Activated naive CD8-positive, alpha-beta T cell treated with anti-CD3 and anti-CD28 coated beads, Interleukin-2, amount 50 U/mL, for 24 hours (primary cell): ENCODE measurements around the gene TAS1R3.

Experiments used
- ATAC-seq: fragments of 150-1000 bp; cut with Tn5 transposase; one replicate; pipeline ENCODE4 v1.10.0; 2021
- DNase-seq: peaks from one replicate; pipeline ENCODE4 v3.0.0; 2021
- H3K27ac Mint-ChIP-seq: one replicate; pipeline ENCODE4 v1.8.0; 2021; ENCODE audit warnings: mild to moderate bottlenecking, mixed read lengths
- H3K27me3 Mint-ChIP-seq: one replicate; pipeline ENCODE4 v1.8.0; 2021; ENCODE audit warnings: mixed read lengths
- H3K36me3 Mint-ChIP-seq: one replicate; pipeline ENCODE4 v1.8.0; 2021; ENCODE audit warnings: low read depth, mixed read lengths
- H3K4me1 Mint-ChIP-seq: one replicate; pipeline ENCODE4 v1.8.0; 2021; ENCODE audit warnings: mixed read lengths
- H3K4me3 Mint-ChIP-seq: one replicate; pipeline ENCODE4 v1.8.0; 2021; ENCODE audit warnings: mild to moderate bottlenecking, moderate library complexity, mixed read lengths
- H3K9me3 Mint-ChIP-seq: one replicate; pipeline ENCODE4 v1.8.0; 2021; ENCODE audit warnings: mixed read lengths

Gene TAS1R3

DNA sequence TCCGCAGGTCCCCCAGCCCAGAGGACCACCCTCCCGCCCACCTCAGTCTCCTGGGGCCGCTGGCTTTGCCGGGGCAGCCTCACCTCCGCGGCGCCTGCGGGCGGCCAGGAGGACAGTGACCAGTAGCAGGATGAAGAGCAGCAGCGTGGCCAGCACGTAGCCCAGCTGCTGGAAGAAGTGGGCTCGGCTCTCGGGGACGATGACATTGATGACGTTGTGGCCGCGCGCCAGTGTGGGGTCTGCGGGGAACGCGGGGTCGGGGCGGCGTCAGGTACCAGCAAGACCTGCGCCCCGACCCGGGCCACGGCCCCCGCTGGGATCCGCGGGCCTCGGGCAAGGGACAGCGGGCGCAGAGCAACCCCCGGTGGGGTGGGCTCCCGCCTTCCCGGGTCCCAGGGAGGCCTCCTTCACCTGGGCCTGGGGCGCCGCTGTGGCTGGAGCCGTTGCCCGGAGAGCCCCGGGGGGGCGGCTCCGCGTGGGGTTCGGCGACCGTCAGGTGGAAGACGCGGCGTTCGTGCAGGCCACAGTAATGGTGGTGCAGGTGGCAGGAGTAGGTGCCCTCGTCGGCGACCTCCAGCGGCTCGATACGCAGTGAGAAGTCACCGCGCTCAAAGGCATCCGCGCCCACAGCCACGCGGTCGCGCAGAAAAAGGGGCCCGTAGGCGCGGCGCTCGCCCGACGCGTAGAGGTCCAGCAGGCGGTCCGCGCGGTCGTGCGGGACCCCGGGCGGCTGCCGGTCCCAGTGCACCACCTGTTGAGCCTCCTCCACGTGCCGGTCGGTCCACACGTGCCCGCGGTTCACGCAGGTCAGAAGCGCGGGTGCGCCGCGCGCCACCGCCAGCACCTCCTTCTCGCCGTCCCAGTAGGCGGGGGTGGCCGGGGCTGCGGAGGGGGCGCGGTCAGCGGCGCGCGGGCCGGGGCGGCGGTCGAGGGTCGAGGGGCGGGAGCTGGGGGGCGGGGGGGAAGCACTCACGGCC is 23.5 kb downstream of the TAS1R3 start:
- Mint-ChIP-seq H3K27me3 (peaks cover 24% of the 10 kb centered on the region), H3K27ac (no peak overlapping the region), H3K4me1 (peaks cover 23% of the 10 kb centered on the region), H3K36me3 (no peaks in the 10 kb centered on the region), H3K4me3 (no peak overlapping the region), H3K9me3 (no peaks in the 10 kb centered on the region)
- DNase-seq (no peak), ATAC-seq (no peak)

DNA sequence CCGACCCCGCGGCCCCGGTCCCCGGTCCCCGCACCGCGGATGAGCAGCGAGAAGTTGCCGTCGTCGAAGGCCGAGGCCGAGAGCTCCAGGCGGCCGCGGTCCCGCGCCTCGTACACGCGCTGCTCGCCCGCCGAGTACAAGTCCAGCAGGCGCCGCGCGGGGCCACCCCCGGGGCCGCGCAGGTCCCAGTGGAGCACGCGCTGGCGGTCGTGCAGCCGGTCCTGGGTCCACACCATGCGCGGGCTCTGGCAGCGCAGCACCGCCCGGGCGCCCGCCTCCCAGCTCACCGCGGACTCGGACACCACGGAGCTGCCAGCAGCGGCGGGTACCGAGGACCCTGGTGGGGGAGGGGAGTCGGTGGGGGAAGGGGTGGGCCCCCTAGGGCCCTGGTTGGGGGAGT is 24.3 kb downstream of the TAS1R3 start:
- peak; percentile 26 for ATAC-seq
- Mint-ChIP-seq H3K36me3 (no peaks in the 10 kb centered on the region), H3K27me3 (peaks cover 24% of the 10 kb centered on the region), H3K27ac (no peak overlapping the region), H3K4me1 (peaks cover 23% of the 10 kb centered on the region), H3K9me3 (no peaks in the 10 kb centered on the region), H3K4me3 (no peak overlapping the region)
- no peak for DNase-seq

DNA sequence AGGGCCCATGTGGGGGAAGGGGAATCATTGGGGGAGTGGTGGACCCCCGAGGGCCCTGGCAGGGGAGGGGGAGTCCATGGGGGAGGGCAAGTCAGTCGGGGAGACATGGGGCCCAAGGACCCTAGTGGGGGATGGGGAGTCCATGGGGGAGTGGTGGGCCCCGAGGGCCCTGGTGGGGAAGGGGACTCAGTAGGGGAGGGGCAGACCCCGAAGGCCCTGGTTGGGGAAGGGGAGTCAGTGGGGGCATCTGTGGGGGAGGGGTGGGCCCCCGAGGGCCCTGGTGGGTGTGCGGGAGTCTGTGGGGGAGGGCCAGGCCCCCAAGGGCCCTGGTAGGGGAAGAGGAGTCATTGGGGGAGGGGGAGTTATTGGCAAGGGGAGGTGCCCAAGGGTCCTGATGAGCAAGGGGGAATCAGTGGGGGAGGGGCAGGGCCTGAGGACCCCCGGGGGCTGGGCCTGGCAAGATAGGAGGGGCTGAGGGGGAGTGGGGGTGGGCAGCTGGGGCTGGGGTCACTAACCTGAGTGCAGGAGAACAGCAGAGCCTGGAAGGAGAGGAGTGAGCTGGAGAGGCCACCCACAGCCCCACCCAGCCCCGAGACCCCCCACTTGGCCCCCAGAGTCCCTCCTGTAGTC is 25.2 kb downstream of the TAS1R3 start:
- Mint-ChIP-seq H3K27me3 (peaks cover 24% of the 10 kb centered on the region), H3K4me1 (peaks cover 23% of the 10 kb centered on the region), H3K27ac (no peak overlapping the region), H3K4me3 (no peak overlapping the region), H3K9me3 (no peaks in the 10 kb centered on the region), H3K36me3 (no peaks in the 10 kb centered on the region)
- no peak for ATAC-seq
- no peak for DNase-seq

DNA sequence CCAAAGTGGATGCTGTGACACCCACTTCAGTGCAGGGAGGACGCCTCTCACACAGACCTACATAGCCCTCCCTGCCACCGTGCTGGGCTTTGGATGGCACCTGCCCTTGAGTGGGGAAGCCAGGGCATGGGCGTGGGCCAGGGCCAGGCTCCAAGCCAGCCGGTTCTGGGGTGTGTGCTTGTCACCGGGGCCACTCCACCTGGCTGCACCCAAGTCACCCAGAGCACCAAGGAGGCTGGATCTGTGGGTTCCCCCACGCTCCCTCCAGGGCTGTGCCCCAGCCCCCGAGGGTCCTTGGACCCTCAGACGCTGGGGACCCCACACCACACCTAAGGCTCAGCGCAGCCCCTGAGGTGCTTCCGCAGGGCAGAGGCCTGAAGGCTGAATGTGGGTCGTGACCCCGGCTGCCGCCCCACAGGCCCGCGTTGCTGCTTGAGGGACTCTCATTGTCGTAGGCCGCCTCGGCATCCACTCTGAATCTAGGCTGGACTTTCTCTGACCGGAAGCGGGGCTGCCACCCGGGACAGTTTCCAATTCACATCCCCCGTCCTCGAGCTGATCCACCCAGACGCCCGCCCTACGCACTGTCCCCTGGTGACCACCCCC is 25.8 kb downstream of the TAS1R3 start:
- H3K9me3 Mint-ChIP-seq: no peaks in the 10 kb centered on the region
- no peaks in the 10 kb centered on the region for H3K36me3 Mint-ChIP-seq
- H3K27me3 Mint-ChIP-seq: peaks cover 24% of the 10 kb centered on the region
- no peak for ATAC-seq
- DNase-seq: no peak
- H3K27ac Mint-ChIP-seq: no peak overlapping the region
- peaks cover 23% of the 10 kb centered on the region for H3K4me1 Mint-ChIP-seq
- H3K4me3 Mint-ChIP-seq: no peak overlapping the region

DNA sequence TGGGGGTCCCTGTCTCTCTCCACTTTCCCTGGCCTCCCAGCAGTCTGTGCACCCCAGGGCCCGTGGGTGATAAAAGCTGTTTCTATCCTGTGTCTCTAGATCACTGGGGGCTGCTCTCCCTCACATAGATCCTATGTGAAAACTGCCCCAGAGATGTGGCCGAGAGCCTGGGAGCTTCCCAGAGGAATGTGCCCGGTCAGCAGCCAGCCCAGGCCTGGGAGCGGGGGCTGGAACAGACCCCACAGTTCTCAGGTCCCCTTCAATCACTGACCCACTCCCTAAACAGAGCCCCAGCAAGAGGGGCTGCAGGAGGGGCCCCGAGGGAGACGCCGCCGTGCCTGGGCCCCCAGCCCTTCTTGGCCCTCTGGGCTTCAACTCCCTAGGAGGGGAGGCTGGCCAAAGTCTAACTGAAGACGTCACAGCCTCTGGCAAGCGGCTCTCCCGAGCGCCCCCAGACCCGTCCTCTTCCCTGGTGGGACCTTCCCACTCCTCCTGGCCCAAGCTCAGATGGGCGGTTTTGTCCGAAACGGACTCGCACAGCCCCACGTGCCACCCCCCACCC is 26.9 kb downstream of the TAS1R3 start:
- no peak for DNase-seq
- H3K36me3 Mint-ChIP-seq: no peaks in the 10 kb centered on the region
- H3K27ac Mint-ChIP-seq: no peak overlapping the region
- no peak overlapping the region for H3K4me3 Mint-ChIP-seq
- peaks cover 14% of the 10 kb centered on the region for H3K27me3 Mint-ChIP-seq
- no peaks in the 10 kb centered on the region for H3K9me3 Mint-ChIP-seq
- no peak for ATAC-seq
- peaks cover 14% of the 10 kb centered on the region for H3K4me1 Mint-ChIP-seq

DNA sequence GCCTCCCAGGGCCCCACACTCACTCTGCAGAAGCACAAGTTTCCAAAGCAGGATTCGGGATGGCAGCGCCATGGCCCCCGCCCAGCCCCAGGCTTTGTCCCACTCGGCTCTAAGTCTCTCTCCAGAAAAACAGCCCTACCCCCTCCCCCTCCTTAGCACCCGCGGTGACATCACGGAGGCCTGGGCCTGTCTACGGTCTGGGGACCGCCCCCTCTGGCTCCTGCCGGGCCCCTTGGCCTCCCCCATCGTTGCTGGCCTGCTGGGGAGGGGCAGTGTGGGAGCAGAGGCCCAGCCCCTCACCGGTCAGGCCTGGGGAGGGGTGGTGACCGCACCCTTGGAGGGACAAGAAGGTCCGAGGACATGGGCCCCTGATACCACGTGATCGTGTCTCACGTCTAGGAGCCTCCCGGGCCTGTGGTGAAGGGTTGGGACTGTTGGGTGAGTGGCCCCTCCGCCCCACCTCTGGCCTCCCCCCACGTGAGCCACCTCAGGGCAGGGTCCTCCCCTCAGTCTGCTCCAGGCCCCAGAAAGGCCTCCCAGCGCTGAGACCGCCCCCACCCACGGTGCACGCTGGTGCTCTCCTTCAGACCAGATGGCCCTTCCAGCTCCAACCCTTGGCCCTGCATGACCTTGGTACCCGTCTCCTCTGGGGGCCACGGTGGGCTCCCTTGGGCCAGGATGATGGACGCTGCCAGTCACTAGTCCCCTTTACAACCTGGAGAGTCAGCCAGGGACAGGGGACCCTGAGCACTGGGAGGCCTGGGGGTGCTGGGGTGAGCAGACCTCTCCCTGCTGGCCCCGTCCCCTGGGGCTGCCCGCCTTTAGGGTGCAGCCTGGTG is 27.6 kb downstream of the TAS1R3 start, which contains the start of gene MXRA8:
Gene MXRA8, minus strand, starts transcription at position 123 of the 839 bp plus-strand sequence. Its CDS starts 51 bp downstream, at position 72.
- ATAC-seq: peak; percentile 33
- Mint-ChIP-seq H3K4me3 (no peak within 1 kb of the TSS), H3K27me3 (peaks cover 11% of the 10 kb centered on the region), H3K9me3 (no peaks in the 10 kb centered on the region), H3K36me3 (no peaks in the 10 kb centered on the region), H3K27ac (no peak within 1 kb of the TSS), H3K4me1 (peaks cover 14% of the 10 kb centered on the region)
- no peak for DNase-seq

DNA sequence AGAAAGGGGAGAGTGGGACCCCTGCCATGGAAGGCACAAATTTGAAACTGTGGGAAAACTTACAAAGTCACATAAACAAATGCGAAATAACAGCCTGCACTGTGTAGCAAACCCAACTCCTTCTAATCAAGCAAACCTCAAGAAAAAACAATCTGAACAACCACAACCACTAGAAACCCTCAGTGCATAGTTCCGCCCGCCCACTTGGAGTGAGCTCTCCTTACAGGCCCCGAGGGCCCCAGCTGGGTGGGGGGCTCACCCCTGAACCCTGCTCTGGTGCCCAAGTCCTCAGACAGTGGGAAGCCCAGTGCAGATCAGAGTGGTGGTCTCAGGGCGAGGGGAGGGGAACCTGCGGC is 28.2 kb downstream of the TAS1R3 start:
- peaks cover 13% of the 10 kb centered on the region for H3K4me1 Mint-ChIP-seq
- DNase-seq (no peak), ATAC-seq (no peak)
- H3K4me3 Mint-ChIP-seq: no peak overlapping the region
- H3K9me3 Mint-ChIP-seq: no peaks in the 10 kb centered on the region
- no peaks in the 10 kb centered on the region for H3K36me3 Mint-ChIP-seq
- no peak overlapping the region for H3K27ac Mint-ChIP-seq
- peaks cover 5% of the 10 kb centered on the region for H3K27me3 Mint-ChIP-seq

DNA sequence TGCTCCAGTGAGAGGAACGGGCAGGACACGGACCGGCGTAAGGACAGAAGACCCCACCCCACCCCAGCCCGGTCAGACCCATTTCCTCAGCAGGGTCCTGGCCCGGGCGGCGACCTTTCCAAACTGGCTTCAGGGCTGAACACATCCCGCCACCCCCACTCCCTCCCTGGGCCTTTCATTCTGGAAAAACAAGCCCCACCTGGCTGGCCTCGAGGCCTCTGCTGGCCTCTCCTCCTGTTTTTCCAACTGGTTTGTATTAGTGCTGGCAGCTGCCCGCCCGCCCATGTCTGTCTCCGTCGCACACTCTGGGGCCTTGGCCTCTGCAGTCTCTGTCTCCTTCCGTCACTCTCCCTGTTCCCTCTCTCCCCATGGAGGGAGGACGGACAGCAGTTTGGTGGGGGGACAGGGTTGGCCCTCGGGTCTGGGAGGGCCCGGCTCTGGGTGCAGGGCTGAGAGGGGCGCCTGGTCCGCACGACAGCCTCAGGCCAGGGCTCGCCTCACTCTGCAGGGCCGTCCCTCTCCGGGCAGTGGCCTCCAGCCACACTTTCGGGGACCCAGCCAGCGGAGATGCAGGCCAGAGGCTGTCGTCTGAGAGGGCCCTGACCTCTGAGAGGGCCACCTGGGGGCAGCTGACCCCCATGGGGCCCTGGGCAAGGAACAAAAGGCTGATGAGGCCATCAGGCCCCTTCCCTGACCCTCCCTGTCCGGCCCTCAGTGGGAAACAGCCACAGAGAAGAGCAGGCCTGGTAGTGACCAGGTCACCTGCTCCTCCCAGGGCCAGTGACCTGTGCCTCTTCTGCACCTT is 28.8 kb downstream of the TAS1R3 start:
- Mint-ChIP-seq H3K27me3 (peaks cover 3% of the 10 kb centered on the region), H3K9me3 (no peaks in the 10 kb centered on the region), H3K36me3 (no peaks in the 10 kb centered on the region), H3K4me1 (peaks cover 12% of the 10 kb centered on the region), H3K27ac (no peak overlapping the region), H3K4me3 (no peak overlapping the region)
- DNase-seq (no peak), ATAC-seq (no peak)

DNA sequence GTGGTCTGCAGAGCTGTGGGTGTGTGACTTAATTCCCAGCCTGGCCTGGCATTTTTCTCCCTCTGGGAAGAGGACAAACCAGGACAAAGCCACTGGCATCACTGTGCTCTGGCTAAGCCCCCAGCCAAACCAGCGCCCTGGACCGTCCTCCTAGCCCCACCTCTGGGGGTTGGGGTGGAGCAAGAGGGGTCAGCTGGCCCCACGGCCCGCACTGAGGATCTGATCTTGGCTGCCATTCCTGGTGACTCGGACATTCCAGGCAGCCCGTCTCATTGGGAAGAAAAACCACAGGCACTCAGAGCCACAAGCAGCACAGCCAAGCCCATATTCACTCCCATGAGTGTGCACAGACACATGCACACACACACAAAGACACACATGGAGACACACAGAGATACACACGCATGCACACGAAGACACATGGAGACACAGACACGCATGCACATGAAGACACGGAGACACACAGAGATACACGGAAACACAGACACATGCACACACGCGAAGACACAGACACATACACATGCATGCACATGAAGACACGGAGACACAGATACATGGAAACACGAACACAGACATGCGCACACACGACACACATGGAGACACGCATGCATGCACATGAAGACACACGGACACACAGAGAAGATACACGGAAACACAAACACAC is 29.6 kb downstream of the TAS1R3 start:
- Mint-ChIP-seq H3K4me3 (no peak overlapping the region), H3K9me3 (no peaks in the 10 kb centered on the region), H3K27me3 (peaks cover 3% of the 10 kb centered on the region), H3K27ac (no peak overlapping the region), H3K4me1 (peaks cover 12% of the 10 kb centered on the region), H3K36me3 (no peaks in the 10 kb centered on the region)
- no peak for DNase-seq
- no peak for ATAC-seq

DNA sequence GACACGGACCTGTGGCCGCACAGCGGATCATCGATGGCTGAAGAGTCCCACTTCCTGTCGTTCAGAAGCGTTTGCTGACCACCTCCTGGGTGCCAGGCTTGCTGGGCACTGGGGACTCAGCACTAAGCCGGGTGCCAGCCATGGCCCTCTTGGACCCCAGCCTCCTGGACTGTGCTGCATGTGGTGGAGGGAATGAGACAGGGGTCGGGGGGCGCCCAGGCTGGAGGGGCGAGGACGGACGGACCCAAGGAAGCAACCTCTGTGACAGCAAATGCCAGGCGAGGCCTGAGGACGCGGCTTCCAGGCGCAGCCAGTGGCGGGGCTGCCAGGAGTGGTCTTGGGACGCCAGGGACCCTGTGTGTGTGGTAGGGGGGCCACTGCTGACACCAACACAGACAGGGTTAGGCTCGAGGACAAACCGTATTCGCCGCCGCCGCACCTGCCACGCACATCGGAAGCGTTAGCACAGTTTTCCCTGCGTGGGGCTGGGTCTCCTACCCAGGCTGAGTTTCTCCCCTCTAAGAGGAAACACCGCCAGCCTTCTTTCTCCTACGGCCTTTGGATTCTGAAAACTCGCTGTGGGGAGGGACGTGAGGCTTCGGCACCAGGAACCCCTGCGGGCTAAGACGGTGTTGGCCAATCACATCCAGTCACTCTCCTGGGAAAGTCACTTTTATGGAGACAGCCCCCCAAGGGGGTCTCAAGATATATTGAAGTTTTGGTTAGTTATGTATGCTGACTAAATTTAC is 30.3 kb downstream of the TAS1R3 start:
- Mint-ChIP-seq H3K9me3 (no peaks in the 10 kb centered on the region), H3K4me1 (peaks cover 12% of the 10 kb centered on the region), H3K27ac (no peak overlapping the region), H3K36me3 (no peaks in the 10 kb centered on the region), H3K4me3 (no peak overlapping the region), H3K27me3 (peaks cover 3% of the 10 kb centered on the region)
- DNase-seq: no peak
- ATAC-seq: no peak

DNA sequence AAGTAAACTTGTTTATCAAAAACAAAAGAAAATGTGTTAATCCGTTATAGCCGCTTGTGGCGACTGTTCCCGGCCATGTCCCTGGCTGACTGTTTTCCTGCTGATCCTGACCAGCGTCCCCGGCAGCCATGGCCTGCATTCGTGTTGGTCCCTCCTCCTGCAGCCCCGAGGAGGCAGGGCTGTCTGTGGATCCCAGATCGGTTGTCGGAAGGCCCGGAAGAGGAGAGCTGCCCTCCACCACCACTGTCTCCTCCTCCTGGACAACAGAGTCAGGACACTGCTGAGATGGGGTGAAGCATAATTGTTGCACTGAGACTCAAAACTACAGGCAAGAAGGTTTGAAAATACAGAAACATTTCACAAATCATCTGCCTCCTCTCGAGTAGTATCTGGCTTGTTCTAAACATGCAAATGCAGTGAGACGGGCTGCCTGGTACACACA is 30.9 kb downstream of the TAS1R3 start:
- H3K36me3 Mint-ChIP-seq: no peaks in the 10 kb centered on the region
- no peak overlapping the region for H3K4me3 Mint-ChIP-seq
- H3K27me3 Mint-ChIP-seq: peaks cover 3% of the 10 kb centered on the region
- H3K27ac Mint-ChIP-seq: no peak overlapping the region
- ATAC-seq: no peak
- no peak for DNase-seq
- no peaks in the 10 kb centered on the region for H3K9me3 Mint-ChIP-seq
- peaks cover 12% of the 10 kb centered on the region for H3K4me1 Mint-ChIP-seq

DNA sequence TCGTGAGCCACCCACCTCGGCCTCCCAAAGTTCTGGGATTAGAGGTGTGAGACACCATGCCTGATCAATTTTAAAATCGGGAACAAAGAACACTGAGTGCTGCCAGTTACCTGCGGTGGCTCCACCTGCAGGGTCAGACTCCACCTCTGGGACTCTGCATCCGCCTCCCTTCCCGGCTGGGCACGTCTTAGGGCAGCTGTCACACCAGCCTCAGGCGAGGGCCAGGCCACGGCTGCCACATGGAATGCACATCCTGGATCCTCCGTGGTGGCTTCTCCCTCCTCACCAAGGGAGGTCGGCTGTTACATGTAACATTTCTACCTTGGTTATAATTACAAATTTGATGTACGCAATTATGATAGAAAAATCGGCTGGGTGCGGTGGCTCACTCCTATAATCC is 33.2 kb downstream of the TAS1R3 start:
- ATAC-seq (no peak), DNase-seq (no peak)
- Mint-ChIP-seq H3K27ac (no peak overlapping the region), H3K9me3 (no peaks in the 10 kb centered on the region), H3K27me3 (peaks cover 2% of the 10 kb centered on the region), H3K36me3 (no peaks in the 10 kb centered on the region), H3K4me3 (no peak overlapping the region), H3K4me1 (peaks cover 2% of the 10 kb centered on the region)
